Measurements from ENCODE around the gene JARID2.

JARID2 gene

GRCh38 chr6:15449011-15449410 is 203.1 kb downstream of the JARID2 start:
- no peak for DNase-seq

GRCh38 chr6:15451738-15452137 is 205.9 kb downstream of the JARID2 start:
- DNase-seq = no peak

GRCh38 chr6:15452182-15452941 is 206.5 kb downstream of the JARID2 start:
- DNase-seq = no peak

GRCh38 chr6:15453186-15453585 is 207.3 kb downstream of the JARID2 start:
- no peak for DNase-seq

- DNase-seq = no peak
These were observed 207.8 kb downstream of the JARID2 start for GRCh38 chr6:15453622-15454021.

GRCh38 chr6:15456422-15456821 is 210.6 kb downstream of the JARID2 start:
- no peak for DNase-seq

GRCh38 chr6:15457121-15457650 is 211.3 kb downstream of the JARID2 start:
- DNase-seq = no peak

GRCh38 chr6:15458021-15458459 is 212.2 kb downstream of the JARID2 start:
- no peak for DNase-seq

- no peak for DNase-seq
These were observed 214.3 kb downstream of the JARID2 start for GRCh38 chr6:15460110-15460727.

GRCh38 chr6:15461127-15461944 is 215.5 kb downstream of the JARID2 start:
- DNase-seq = no peak

GRCh38 chr6:15462256-15462655 is 216.4 kb downstream of the JARID2 start:
- no peak for DNase-seq

GRCh38 chr6:15462717-15463525 is 217.1 kb downstream of the JARID2 start:
- no peak for DNase-seq

GRCh38 chr6:15464211-15464725 is 218.4 kb downstream of the JARID2 start:
- peak; percentile 56 for DNase-seq

- DNase-seq = no peak
These were observed 219.3 kb downstream of the JARID2 start for GRCh38 chr6:15465212-15465611.

GRCh38 chr6:15470746-15471145 is 224.9 kb downstream of the JARID2 start:
- DNase-seq = no peak

- DNase-seq = no peak
These were observed 226.8 kb downstream of the JARID2 start for GRCh38 chr6:15472621-15473020.

GRCh38 chr6:15473174-15473573 is 227.3 kb downstream of the JARID2 start:
- DNase-seq = no peak

GRCh38 chr6:15473741-15474161 is 227.9 kb downstream of the JARID2 start:
- DNase-seq = no peak

- DNase-seq = no peak
These were observed 228.3 kb downstream of the JARID2 start for GRCh38 chr6:15474196-15474595.

GRCh38 chr6:15475261-15475660 is 229.4 kb downstream of the JARID2 start:
- no peak for DNase-seq

- DNase-seq = no peak
These were observed 230.0 kb downstream of the JARID2 start for GRCh38 chr6:15475872-15476271.

Data from stimulated activated CD4-positive, alpha-beta T cell treated with anti-CD3 and anti-CD28 coated beads, Interleukin-4, amount 100 ng/mL, for 1 hour (primary cell).